Measurements from ENCODE around the gene LENEP.
A peak's percentile ranks its signal among the peaks of the same experiment; 100 is the strongest.

The LENEP gene

GRCh38 chr1:155000726-155001424 lies 7.5 kb downstream of the LENEP start:
- H3K36me3 ChIP-seq (ENCODE audit: control insufficient read depth, insufficient read depth, low read length) = no peaks in the 10 kb centered on the region
- no peaks in the 10 kb centered on the region for H3K9me3 ChIP-seq (ENCODE audit: control insufficient read depth, low read length)
- peaks cover 17% of the 10 kb centered on the region for H3K4me1 ChIP-seq (ENCODE audit: control insufficient read depth, insufficient read depth, low read length, poor library complexity, severe bottlenecking)
- WGBS, 2 experiments (ENCODE audit: insufficient coverage in 2 of 2) = 1 to 2% methylated on average over 24 to 26 of the region's 43 CpGs
- peak overlapping the region; percentile 89 for H3K27ac ChIP-seq (ENCODE audit: low read depth, low read length, severe bottlenecking)
- H3K4me3 ChIP-seq (ENCODE audit: extremely low read depth, insufficient read depth, low read length, poor library complexity, severe bottlenecking) = peak overlapping the region; percentile 61

GRCh38 chr1:155001425-155001674 lies 8.0 kb downstream of the LENEP start:
- Histone ChIP-seq H3K4me1 (ENCODE audit: control insufficient read depth, insufficient read depth, low read length, poor library complexity, severe bottlenecking) (peaks cover 17% of the 10 kb centered on the region), H3K4me3 (ENCODE audit: extremely low read depth, insufficient read depth, low read length, poor library complexity, severe bottlenecking) (peak overlapping the region; percentile 61), H3K27ac (ENCODE audit: low read depth, low read length, severe bottlenecking) (peak overlapping the region; percentile 89), H3K36me3 (ENCODE audit: control insufficient read depth, insufficient read depth, low read length) (no peaks in the 10 kb centered on the region), H3K9me3 (ENCODE audit: control insufficient read depth, low read length) (no peaks in the 10 kb centered on the region)
- whole genome bisulfite sequencing, 2 experiments (ENCODE audit: insufficient coverage in 2 of 2) = 1 to 2% methylated on average over 9 to 11 of the region's 11 CpGs

GRCh38 chr1:155001675-155002463 lies 8.5 kb downstream of the LENEP start:
- peak overlapping the region; percentile 89 for H3K27ac ChIP-seq (ENCODE audit: low read depth, low read length, severe bottlenecking)
- H3K4me1 ChIP-seq (ENCODE audit: control insufficient read depth, insufficient read depth, low read length, poor library complexity, severe bottlenecking) = peaks cover 17% of the 10 kb centered on the region
- H3K9me3 ChIP-seq (ENCODE audit: control insufficient read depth, low read length) = no peaks in the 10 kb centered on the region
- peak overlapping the region; percentile 61 for H3K4me3 ChIP-seq (ENCODE audit: extremely low read depth, insufficient read depth, low read length, poor library complexity, severe bottlenecking)
- H3K36me3 ChIP-seq (ENCODE audit: control insufficient read depth, insufficient read depth, low read length) = no peaks in the 10 kb centered on the region
- 0% methylated on average over 10 of the region's 38 CpGs for WGBS, 2 experiments (ENCODE audit: insufficient coverage in 2 of 2)

- Histone ChIP-seq H3K27ac (ENCODE audit: low read depth, low read length, severe bottlenecking) (peak within 1 kb of the TSS; percentile 89), H3K4me1 (ENCODE audit: control insufficient read depth, insufficient read depth, low read length, poor library complexity, severe bottlenecking) (peaks cover 17% of the 10 kb centered on the region)
- WGBS, 2 experiments (ENCODE audit: insufficient coverage in 2 of 2) = 1 to 2% methylated on average over 21 to 27 of the region's 35 CpGs
Observed at GRCh38 chr1:155002464-155003226, 9.3 kb downstream of the LENEP start, which contains the start of gene ZBTB7B. Gene ZBTB7B, plus strand, starts transcription at chr1:155002802. Its CDS starts 11,859 bp downstream, at chr1:155014661.

GRCh38 chr1:155003227-155003765 lies 9.9 kb downstream of the LENEP start:
- Histone ChIP-seq H3K4me3 (ENCODE audit: extremely low read depth, insufficient read depth, low read length, poor library complexity, severe bottlenecking) (peak overlapping the region; percentile 79), H3K9me3 (ENCODE audit: control insufficient read depth, low read length) (no peaks in the 10 kb centered on the region), H3K4me1 (ENCODE audit: control insufficient read depth, insufficient read depth, low read length, poor library complexity, severe bottlenecking) (peaks cover 17% of the 10 kb centered on the region), H3K36me3 (ENCODE audit: control insufficient read depth, insufficient read depth, low read length) (no peaks in the 10 kb centered on the region), H3K27ac (ENCODE audit: low read depth, low read length, severe bottlenecking) (peak overlapping the region; percentile 41)
- 0% methylated on average over 12 to 16 of the region's 37 CpGs for WGBS, 2 experiments (ENCODE audit: insufficient coverage in 2 of 2)

More at GRCh38 chr1:155002464-155003226, 9.3 kb downstream of the LENEP start, which contains the start of gene ZBTB7B:
- H3K9me3 ChIP-seq (ENCODE audit: control insufficient read depth, low read length) = no peaks in the 10 kb centered on the region
- H3K36me3 ChIP-seq (ENCODE audit: control insufficient read depth, insufficient read depth, low read length) = no peaks in the 10 kb centered on the region
- peak within 1 kb of the TSS; percentile 79 for H3K4me3 ChIP-seq (ENCODE audit: extremely low read depth, insufficient read depth, low read length, poor library complexity, severe bottlenecking)

- Histone ChIP-seq H3K4me1 (ENCODE audit: control insufficient read depth, insufficient read depth, low read length, poor library complexity, severe bottlenecking) (peaks cover 17% of the 10 kb centered on the region), H3K36me3 (ENCODE audit: control insufficient read depth, insufficient read depth, low read length) (no peaks in the 10 kb centered on the region), H3K9me3 (ENCODE audit: control insufficient read depth, low read length) (no peaks in the 10 kb centered on the region), H3K4me3 (ENCODE audit: extremely low read depth, insufficient read depth, low read length, poor library complexity, severe bottlenecking) (peak overlapping the region; percentile 79), H3K27ac (ENCODE audit: low read depth, low read length, severe bottlenecking) (peak overlapping the region; percentile 30)
- 0 to 2% methylated on average over 3 to 8 of the region's 34 CpGs for WGBS, 2 experiments (ENCODE audit: insufficient coverage in 2 of 2)
Observed at GRCh38 chr1:155003766-155004351, 10.5 kb downstream of the LENEP start.

GRCh38 chr1:155004352-155005075 lies 11.1 kb downstream of the LENEP start:
- Histone ChIP-seq H3K36me3 (ENCODE audit: control insufficient read depth, insufficient read depth, low read length) (no peaks in the 10 kb centered on the region), H3K9me3 (ENCODE audit: control insufficient read depth, low read length) (no peaks in the 10 kb centered on the region), H3K4me3 (ENCODE audit: extremely low read depth, insufficient read depth, low read length, poor library complexity, severe bottlenecking) (peak overlapping the region; percentile 79), H3K27ac (ENCODE audit: low read depth, low read length, severe bottlenecking) (peak overlapping the region; percentile 30), H3K4me1 (ENCODE audit: control insufficient read depth, insufficient read depth, low read length, poor library complexity, severe bottlenecking) (peaks cover 17% of the 10 kb centered on the region)
- 59 to 86% methylated on average over 2 to 4 of the region's 5 CpGs for WGBS, 2 experiments (ENCODE audit: insufficient coverage in 2 of 2)

- H3K4me3 ChIP-seq (ENCODE audit: extremely low read depth, insufficient read depth, low read length, poor library complexity, severe bottlenecking) = no peak overlapping the region
- no peak overlapping the region for H3K27ac ChIP-seq (ENCODE audit: low read depth, low read length, severe bottlenecking)
- no peaks in the 10 kb centered on the region for H3K36me3 ChIP-seq (ENCODE audit: control insufficient read depth, insufficient read depth, low read length)
- H3K4me1 ChIP-seq (ENCODE audit: control insufficient read depth, insufficient read depth, low read length, poor library complexity, severe bottlenecking) = peaks cover 12% of the 10 kb centered on the region
- H3K9me3 ChIP-seq (ENCODE audit: control insufficient read depth, low read length) = no peaks in the 10 kb centered on the region
- WGBS, 2 experiments (ENCODE audit: insufficient coverage in 2 of 2) = 88 to 94% methylated on average over 4 to 10 of the region's 17 CpGs
Observed at GRCh38 chr1:155005076-155006011, 12.0 kb downstream of the LENEP start.

GRCh38 chr1:155006601-155007101 lies 13.3 kb downstream of the LENEP start:
- Histone ChIP-seq H3K4me1 (ENCODE audit: control insufficient read depth, insufficient read depth, low read length, poor library complexity, severe bottlenecking) (peaks cover 9% of the 10 kb centered on the region), H3K36me3 (ENCODE audit: control insufficient read depth, insufficient read depth, low read length) (no peaks in the 10 kb centered on the region), H3K9me3 (ENCODE audit: control insufficient read depth, low read length) (no peaks in the 10 kb centered on the region), H3K4me3 (ENCODE audit: extremely low read depth, insufficient read depth, low read length, poor library complexity, severe bottlenecking) (no peak overlapping the region), H3K27ac (ENCODE audit: low read depth, low read length, severe bottlenecking) (no peak overlapping the region)
- WGBS, 2 experiments (ENCODE audit: insufficient coverage in 2 of 2) = 90 to 92% methylated on average over 2 of the region's 2 CpGs

All from mesodermal cell (in vitro differentiated cells).